Measurements from ENCODE around the gene GPR162.

GPR162 gene

GRCh38 chr12:6824085-6824775, 2.6 kb downstream of the GPR162 start:
- DNase-seq = no peak

- no peak for DNase-seq
Measured at GRCh38 chr12:6824901-6825381, 3.3 kb downstream of the GPR162 start.

GRCh38 chr12:6825398-6826124, 3.9 kb downstream of the GPR162 start:
- peak; percentile 81 for DNase-seq

GRCh38 chr12:6826125-6826733, 4.6 kb downstream of the GPR162 start:
- DNase-seq = no peak

GRCh38 chr12:6826734-6827436, 5.3 kb downstream of the GPR162 start:
- no peak for DNase-seq

- DNase-seq = peak; percentile 46
Measured at GRCh38 chr12:6827437-6827911, 5.9 kb downstream of the GPR162 start.

GRCh38 chr12:6827982-6828780, 6.6 kb downstream of the GPR162 start, which contains the start of gene P3H3:
P3H3 (plus strand) TSS chr12:6828407; CDS start chr12:6828441, 34 bp downstream.
- DNase-seq = no peak

GRCh38 chr12:6828781-6829535, 7.3 kb downstream of the GPR162 start:
- DNase-seq = no peak

GRCh38 chr12:6829536-6830220, 8.1 kb downstream of the GPR162 start:
- no peak for DNase-seq

- no peak for DNase-seq
Measured at GRCh38 chr12:6830286-6830890, 8.8 kb downstream of the GPR162 start.

- no peak for DNase-seq
Measured at GRCh38 chr12:6830999-6831398, 9.4 kb downstream of the GPR162 start.

GRCh38 chr12:6831450-6831995, 9.9 kb downstream of the GPR162 start:
- no peak for DNase-seq

GRCh38 chr12:6832125-6832524, 10.5 kb downstream of the GPR162 start:
- no peak for DNase-seq

GRCh38 chr12:6833189-6833890, 11.7 kb downstream of the GPR162 start:
- DNase-seq = no peak

- DNase-seq = no peak
Measured at GRCh38 chr12:6834254-6834653, 12.6 kb downstream of the GPR162 start.

GRCh38 chr12:6834873-6835272, 13.3 kb downstream of the GPR162 start:
- DNase-seq = no peak

GRCh38 chr12:6836851-6837250, 15.2 kb downstream of the GPR162 start:
- DNase-seq = no peak

- DNase-seq = no peak
Measured at GRCh38 chr12:6837370-6838060, 15.9 kb downstream of the GPR162 start.

- no peak for DNase-seq
Measured at GRCh38 chr12:6838854-6839253, 17.2 kb downstream of the GPR162 start.

All from activated CD4-positive, alpha-beta T cell treated with anti-CD3 and anti-CD28 coated beads, Interleukin-2, amount 50 U/mL, for 16 hours (primary cell).